Measurements from ENCODE around the gene TNNT3. TPM values are rescaled to one million over a fixed set of nuclear protein-coding genes. Genes with fewer than 3 reads are reported as not detected.
"Not testable (repeated sequence)": the region's sequence is repeated elsewhere in the genome, so short reads cannot be mapped to it uniquely, and the experiment has no call there.

TNNT3 gene
- total RNA-seq, 1 donor from 2014 or later, result 6.1 TPM

DNA sequence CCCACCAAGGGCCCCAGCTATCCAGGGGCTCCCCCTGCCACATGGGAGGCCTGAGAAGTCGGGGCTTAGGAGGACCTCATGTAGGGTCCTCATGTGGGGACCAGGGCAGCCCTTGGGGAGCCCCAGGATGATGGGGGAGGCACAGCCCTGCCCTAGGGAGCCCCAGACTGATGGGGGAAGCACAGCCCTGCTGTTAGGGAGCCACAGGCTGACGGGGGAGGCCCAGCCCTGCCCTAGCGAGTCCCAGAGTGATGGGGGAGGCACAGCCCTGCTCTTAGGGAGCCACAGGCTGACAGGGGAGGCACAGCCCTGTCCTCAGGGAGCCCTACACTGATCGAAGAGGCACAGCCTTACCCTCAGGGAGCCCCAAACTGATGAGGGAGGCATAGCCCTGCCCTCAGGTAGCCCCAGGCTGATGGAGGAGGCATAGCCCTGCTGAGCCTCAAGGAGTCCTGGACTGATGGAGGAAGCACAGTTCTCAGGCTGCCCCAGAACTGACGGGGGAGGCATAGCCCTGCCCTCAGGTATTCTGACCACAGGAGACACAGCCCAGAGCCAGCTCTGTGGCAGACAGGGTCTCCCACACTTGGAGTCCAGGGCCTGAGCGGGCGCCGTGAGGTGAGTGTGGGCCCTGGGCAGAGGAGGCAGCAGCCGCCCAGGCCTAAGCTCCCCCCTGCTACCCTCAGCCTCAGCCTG, 38.6 kb upstream of the TNNT3 start:
- intact Hi-C loops (cut with micrococcal nuclease), result loop anchor here (5.0 kb wide), 1 partner anchor 36 kb away; the partner anchor contains the start of gene TNNT3

DNA sequence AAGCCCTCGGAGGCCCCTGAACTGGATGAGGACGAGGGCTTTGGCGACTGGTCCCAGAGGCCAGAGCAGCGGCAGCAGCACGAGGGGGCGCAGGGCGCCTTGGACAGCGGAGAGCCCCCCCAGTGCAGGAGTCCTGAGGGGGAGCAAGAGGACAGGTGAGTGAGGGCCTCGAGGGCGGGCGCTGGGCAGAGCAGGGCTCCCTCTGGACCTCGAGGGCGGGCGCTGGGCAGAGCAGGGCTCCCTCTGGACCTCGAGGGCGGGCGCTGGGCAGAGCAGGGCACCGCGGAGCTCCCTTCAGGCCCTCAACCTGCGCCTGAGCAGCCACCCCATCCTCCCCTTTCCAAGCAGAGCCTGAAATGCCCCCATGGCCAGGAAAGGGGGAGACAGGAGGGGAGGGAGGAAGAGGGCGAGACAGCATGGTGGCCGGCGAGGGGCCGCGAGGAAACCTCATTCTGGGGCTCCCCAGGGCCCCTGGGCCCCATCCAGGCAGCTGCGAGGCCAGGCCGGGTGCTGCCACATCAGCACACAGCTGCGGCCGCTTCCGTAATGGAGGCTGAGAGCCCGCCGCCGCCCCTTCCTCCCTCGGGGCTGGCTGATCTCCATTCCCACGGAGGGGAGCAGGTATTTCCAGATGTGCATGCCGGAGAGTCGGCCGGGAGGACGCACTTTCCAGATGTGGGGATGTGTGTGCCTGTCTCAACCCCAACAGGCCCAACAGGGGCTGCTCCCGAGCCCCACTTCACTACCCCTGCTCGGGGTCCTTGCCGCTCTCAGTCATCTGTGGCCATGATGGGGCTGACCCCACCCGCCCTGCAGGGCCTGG, 37.9 kb upstream of the TNNT3 start:
- intact Hi-C loops (cut with micrococcal nuclease), result loop anchor here (1.0 to 5.0 kb wide), 5 partner anchors 28 to 270 kb away; partner anchors contain the start of genes LSP1, TNNI2 and TNNT3

GRCh38 chr11:1882265-1883238, 37.0 kb upstream of the TNNT3 start:
- intact Hi-C loops (cut with micrococcal nuclease), result loop anchor here (1.0 to 5.0 kb wide), 5 partner anchors 29 to 269 kb away; partner anchors contain the start of genes LSP1, TNNI2 and TNNT3

- intact Hi-C loops (cut with micrococcal nuclease), result loop anchor here (2.0 to 5.0 kb wide), 3 partner anchors 34 to 189 kb away; partner anchors contain the start of genes TNNI2 and TNNT3
Measured at GRCh38 chr11:1883346-1884302, 35.9 kb upstream of the TNNT3 start.

DNA sequence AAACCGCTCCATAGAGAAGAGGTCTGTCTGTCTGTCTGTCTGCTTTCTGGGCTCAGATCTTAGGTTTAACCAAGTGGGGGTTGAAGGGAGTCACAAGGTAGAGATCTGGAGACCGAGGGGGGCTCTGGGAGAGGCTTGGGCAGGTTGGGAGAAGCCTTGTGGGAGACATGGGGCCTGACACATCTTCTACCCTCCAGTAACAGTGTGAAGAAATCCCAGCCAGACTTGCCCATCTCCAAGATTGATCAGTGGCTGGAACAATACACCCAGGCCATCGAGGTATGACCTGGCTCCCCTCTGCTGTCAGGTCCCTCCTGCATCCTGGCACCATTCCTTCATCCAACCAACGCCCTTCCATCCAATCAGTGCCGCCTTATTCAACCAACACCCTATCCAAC, 35.2 kb upstream of the TNNT3 start:
- intact Hi-C loops (cut with micrococcal nuclease), result loop anchor here (5.0 kb wide), 1 partner anchor 33 kb away; the partner anchor contains the start of gene TNNT3

- intact Hi-C loops (cut with micrococcal nuclease), result not testable (repeated sequence)
Measured at GRCh38 chr11:1886551-1886950, 33.0 kb upstream of the TNNT3 start.

GRCh38 chr11:1887451-1888346, 31.8 kb upstream of the TNNT3 start:
- intact Hi-C loops (cut with micrococcal nuclease), result no loop called here

DNA sequence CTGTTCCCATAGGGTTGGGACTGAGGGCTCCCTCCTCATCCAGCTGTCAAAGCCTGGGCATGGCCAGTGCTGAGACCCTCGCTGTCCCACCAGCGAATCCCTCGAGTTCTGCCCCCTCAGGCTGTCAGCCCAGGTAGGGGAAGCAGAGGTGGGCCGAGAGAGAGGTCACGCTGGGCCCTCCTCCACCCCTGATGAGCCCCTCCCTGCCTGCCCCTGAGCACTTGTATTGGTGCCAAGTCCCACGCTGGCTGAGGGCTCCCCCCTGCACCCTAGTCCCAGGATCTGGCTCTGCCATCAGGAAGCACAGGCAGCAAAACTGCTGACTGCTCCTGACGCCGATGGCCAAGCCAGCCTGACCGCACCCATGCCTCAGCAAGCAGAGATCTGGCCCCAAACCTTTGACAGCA, 31.2 kb upstream of the TNNT3 start:
- intact Hi-C loops (cut with micrococcal nuclease), result no loop called here

GRCh38 chr11:1888811-1889210, 30.7 kb upstream of the TNNT3 start:
- intact Hi-C loops (cut with micrococcal nuclease), result loop anchor here (1.0 kb wide), 1 partner anchor 37 kb away; no protein-coding TSS in a partner anchor

- intact Hi-C loops (cut with micrococcal nuclease), result loop anchor here (1.0 kb wide), 1 partner anchor 37 kb away; no protein-coding TSS in a partner anchor
Measured at GRCh38 chr11:1889224-1889930, 30.1 kb upstream of the TNNT3 start.

DNA sequence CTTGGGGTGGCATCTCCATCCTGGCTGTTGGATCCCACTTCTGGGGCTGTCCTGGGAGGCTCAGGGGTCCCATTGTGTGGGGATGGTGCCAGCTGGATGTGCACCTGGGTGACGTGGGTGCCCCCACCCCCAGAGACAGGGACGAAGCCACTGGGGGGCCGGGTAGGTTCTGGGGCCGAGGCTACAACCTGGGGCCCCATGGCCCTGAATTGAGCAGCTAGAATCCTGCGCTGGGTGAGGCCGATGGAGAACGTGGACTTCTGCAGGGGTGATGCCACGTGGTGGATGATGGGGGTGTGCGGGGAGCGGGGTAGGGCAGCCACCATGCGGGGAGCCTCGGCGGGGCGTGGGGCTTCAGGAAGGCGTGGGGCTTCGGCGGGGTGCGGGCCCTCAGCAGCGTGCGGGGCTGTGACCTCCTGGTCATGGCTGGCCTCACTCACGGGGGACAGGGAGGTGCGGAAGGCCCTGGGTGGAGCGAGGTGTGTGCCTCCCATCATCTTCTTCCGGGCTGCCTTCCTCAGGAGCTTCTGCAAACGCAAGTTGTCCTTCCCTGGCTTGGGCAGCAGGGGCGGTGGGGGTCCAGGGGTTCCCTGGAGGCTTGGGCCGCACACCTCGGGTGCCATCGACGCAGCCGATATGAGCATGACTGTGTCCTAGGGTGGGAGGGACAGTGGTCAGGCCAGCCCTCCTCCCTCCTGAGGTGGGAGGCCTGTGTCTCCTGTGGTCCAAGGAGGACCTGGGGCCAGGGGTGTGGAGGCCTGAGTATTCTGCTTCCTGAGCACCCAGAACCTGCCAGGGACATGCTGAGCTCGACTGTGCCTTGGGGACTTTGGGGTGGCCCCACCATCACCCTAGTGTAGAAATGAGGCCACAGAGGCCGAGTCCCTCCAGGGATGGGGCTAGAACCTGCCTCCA, 29.3 kb upstream of the TNNT3 start:
- intact Hi-C loops (cut with micrococcal nuclease), result loop anchor here (1.0 kb wide), 1 partner anchor 38 kb away; no protein-coding TSS in a partner anchor

- intact Hi-C loops (cut with micrococcal nuclease), result no loop called here
Measured at GRCh38 chr11:1890856-1891830, 28.4 kb upstream of the TNNT3 start.

- intact Hi-C loops (cut with micrococcal nuclease), result no loop called here
Measured at GRCh38 chr11:1891831-1892115, 27.7 kb upstream of the TNNT3 start, which contains the start of gene PRR33. Gene PRR33, minus strand, starts transcription at chr11:1891895. Its CDS starts 1,311 bp downstream, at chr11:1890584.

- intact Hi-C loops (cut with micrococcal nuclease), result no loop called here
Measured at GRCh38 chr11:1892116-1892515, 27.4 kb upstream of the TNNT3 start.

- intact Hi-C loops (cut with micrococcal nuclease), result no loop called here
Measured at GRCh38 chr11:1892558-1892957, 26.9 kb upstream of the TNNT3 start.

All from T-helper 1 cell treated with Interleukin-12 subunit alpha and Interleukin-12 subunit beta and Interleukin-4 antibody, amounts not matched to agents 30 ng/mL and 1 ng/mL, for 36 hours (primary cell).